Raji (cell line): ENCODE results near the gene CFAP410.

Experiments used
- POLR2A ChIP-seq: IDR thresholded peaks from 2 replicates; pipeline ENCODE4 v1.6.1; 2011; ENCODE audit warnings: low read depth, low read length, control low read depth; ENCODE audit not compliant: insufficient read depth

The CFAP410 gene

GRCh38 chr21:44357064-44357837 lies 18.1 kb upstream of the CFAP410 start:
- no peak for TF ChIP-seq POLR2A

GRCh38 chr21:44356636-44357035 lies 17.4 kb upstream of the CFAP410 start:
- no peak for TF ChIP-seq POLR2A

- TF ChIP-seq POLR2A: no peak
Observed at GRCh38 chr21:44356160-44356559, 17.0 kb upstream of the CFAP410 start.

GRCh38 chr21:44354775-44355771 lies 15.9 kb upstream of the CFAP410 start:
- no peak for TF ChIP-seq POLR2A

GRCh38 chr21:44354001-44354405 lies 14.8 kb upstream of the CFAP410 start:
- TF ChIP-seq POLR2A: no peak

GRCh38 chr21:44353191-44353970 lies 14.2 kb upstream of the CFAP410 start, which contains the start of gene TRPM2:
TRPM2 (plus strand) TSS chr21:44353621; CDS start chr21:44353701, 80 bp downstream.
- TF ChIP-seq POLR2A: no peak

GRCh38 chr21:44352253-44352860 lies 13.2 kb upstream of the CFAP410 start:
- TF ChIP-seq POLR2A: no peak

GRCh38 chr21:44351535-44352252 lies 12.5 kb upstream of the CFAP410 start:
- TF ChIP-seq POLR2A: no peak

GRCh38 chr21:44350773-44351481 lies 11.7 kb upstream of the CFAP410 start:
- no peak for TF ChIP-seq POLR2A

- TF ChIP-seq POLR2A: no peak
Observed at GRCh38 chr21:44349847-44350772, 10.9 kb upstream of the CFAP410 start.

GRCh38 chr21:44349416-44349846 lies 10.2 kb upstream of the CFAP410 start:
- no peak for TF ChIP-seq POLR2A

GRCh38 chr21:44348861-44349260 lies 9.7 kb upstream of the CFAP410 start:
- no peak for TF ChIP-seq POLR2A

- TF ChIP-seq POLR2A: no peak
Observed at GRCh38 chr21:44347911-44348451, 8.8 kb upstream of the CFAP410 start.
